Fibroblast of the aortic adventitia (primary cell): ENCODE results near the gene CAMK2B. TPM values are rescaled to one million over a fixed set of nuclear protein-coding genes. Genes with fewer than 3 reads are reported as not detected.

Experiments
- total RNA-seq: library from RNA; depleted of rRNA; stranded (reverse); fragments of >200 nt; gene quantifications from 2 replicates; pipeline ENCODE4 v1.2.3, GENCODE V29; 2012; ENCODE audit warnings: low replicate concordance

CAMK2B gene
- total RNA-seq, 1 donor, result 6.4 TPM

Other genes starting within 250 kb of the CAMK2B start
- 18.1 and 59.9 TPM in 2 replicates for gene POLM, start 243.1 kb downstream of the CAMK2B start, total RNA-seq
- gene AEBP1, start 221.2 kb downstream of the CAMK2B start, total RNA-seq, result 168 and 234 TPM in 2 replicates
- 66.6 and 87.9 TPM in 2 replicates for gene POLD2, start 202.0 kb downstream of the CAMK2B start, total RNA-seq
- not detected in 2 replicates for gene MYL7, start 184.3 kb downstream of the CAMK2B start, total RNA-seq
- gene GCK, start 136.2 kb downstream of the CAMK2B start, total RNA-seq, result 0.36 TPM in 1 of 2 replicates, not detected in the other
- gene YKT6, start 124.6 kb downstream of the CAMK2B start, total RNA-seq, result 72.0 and 99.4 TPM in 2 replicates
- 47.1 and 122 TPM in 2 replicates for gene NUDCD3, start 165.1 kb upstream of the CAMK2B start, total RNA-seq
- gene NPC1L1, start 215.7 kb upstream of the CAMK2B start, total RNA-seq, result under 0.01 TPM in 1 of 2 replicates, not detected in the other
- gene DDX56, start 248.3 kb upstream of the CAMK2B start, total RNA-seq, result 14.6 and 48.4 TPM in 2 replicates